Peyer's patch (tissue), 4 donors: Measurements from ENCODE around the gene RGS3.

Source experiments
- CTCF ChIP-seq, 6 experiments: fragments of 450-650 bp in 4 of 6; fragments of 200-600 bp in 2 of 6; sonication (generic) in 1 of 6; IDR thresholded peaks; one replicate each; pipeline ENCODE4 v1.5.1; 2017 to 2019; ENCODE audit warnings: antibody characterized with exemption in 6 of 6, mild to moderate bottlenecking in 3 of 6, moderate library complexity in 1 of 6
- POLR2A ChIP-seq, 2 donors: fragments of 450-650 bp; IDR thresholded peaks; one replicate each; pipeline ENCODE4 v1.5.1; 2017; ENCODE audit warnings: antibody characterized with exemption in 2 of 2, mild to moderate bottlenecking in 2 of 2, moderate library complexity in 2 of 2

GRCh38 chr9:113529336-113530009 is 65.9 kb downstream of the RGS3 start:
- TF ChIP-seq CTCF (IDR thresholded peaks at IDR 0.05), result no peak
- no peak for TF ChIP-seq POLR2A (IDR thresholded peaks at IDR 0.05)
